ENCODE results near the gene AKAP12.

GRCh38 chr6:151196555-151196954 is 43.2 kb upstream of the AKAP12 start:
- TF ChIP-seq CTCF (IDR thresholded peaks at IDR 0.05), result no peak
- TF ChIP-seq EZH2 (IDR thresholded peaks at IDR 0.05; ENCODE audit: borderline replicate concordance, insufficient read depth, low read depth, low read length, poor library complexity, severe bottlenecking), result no peak

All from B cell (primary cell).